CD4-positive, alpha-beta T cell (primary cell): Measurements from ENCODE around the gene ATP13A2. TPM values are rescaled to one million over a fixed set of nuclear protein-coding genes. Genes with fewer than 3 reads are reported as not detected.

Source experiments
- ATAC-seq: fragments of 200-7000 bp; cut with Tn5 transposase; one replicate; pipeline ENCODE4 v1.10.0; 2022; ENCODE audit warnings: mild to moderate bottlenecking; ENCODE audit not compliant: poor library complexity
- CTCF ChIA-PET: fragments of 350-600 bp; sonication (Branson Sonifier 250); formaldehyde crosslinking; loops from one replicate; lab custom pipeline; 2021; ENCODE audit warnings: antibody characterized with exemption, inconsistent platforms; lab: Charles Lee
- POLR2A ChIA-PET: fragments of 350-600 bp; sonication (Branson Sonifier 250); formaldehyde crosslinking; loops from one replicate; lab custom pipeline; 2021; ENCODE audit warnings: antibody characterized with exemption, inconsistent platforms; lab: Charles Lee
- DNase-seq, 14 experiments: peaks; one replicate each; pipeline ENCODE4 v3.0.0-alpha.2; 2013 to 2020; ENCODE audit warnings: mixed read lengths in 2 of 14
- H3K27ac ChIP-seq, 2 donors: one replicate each; pipeline versions ENCODE4 v1.5.1 to v1.7.0; 2013; ENCODE audit warnings: low read length in 2 of 2, low read depth in 1 of 2, mild to moderate bottlenecking in 1 of 2
- H3K27me3 ChIP-seq, 2 experiments: 1 replicate in 1 of 2; 2 replicates in 1 of 2; pipeline versions ENCODE4 v1.6.1 to v1.7.0; 2013; ENCODE audit warnings: low read length in 2 of 2, control low read depth in 1 of 2, mild to moderate bottlenecking in 1 of 2, moderate library complexity in 1 of 2; ENCODE audit not compliant: insufficient read depth in 2 of 2, control insufficient read depth in 1 of 2
- H3K36me3 ChIP-seq: one replicate; pipeline ENCODE4 v1.6.1; 2013; ENCODE audit warnings: low read length, control low read depth; ENCODE audit not compliant: insufficient read depth
- H3K4me1 ChIP-seq: one replicate; pipeline ENCODE4 v1.6.1; 2013; ENCODE audit warnings: low read length, control low read depth; ENCODE audit not compliant: insufficient read depth
- H3K4me3 ChIP-seq: one replicate; pipeline ENCODE4 v1.5.1; 2013; ENCODE audit warnings: mild to moderate bottlenecking, low read length, moderate library complexity
- H3K9me3 ChIP-seq, 2 experiments: 1 replicate in 1 of 2; 2 replicates in 1 of 2; pipeline versions ENCODE4 v1.6.1 to v1.7.0; 2013; ENCODE audit warnings: low read length in 2 of 2, mild to moderate bottlenecking in 2 of 2, control low read depth in 1 of 2, moderate library complexity in 1 of 2; ENCODE audit not compliant: control insufficient read depth in 1 of 2, insufficient read depth in 1 of 2
- H3K27ac Mint-ChIP-seq: one replicate; pipeline ENCODE4 v1.8.0; 2020; ENCODE audit warnings: mixed read lengths
- H3K27me3 Mint-ChIP-seq: one replicate; pipeline ENCODE4 v1.8.0; 2021; ENCODE audit warnings: mixed read lengths
- H3K36me3 Mint-ChIP-seq: one replicate; pipeline ENCODE4 v1.8.0; 2021; ENCODE audit warnings: low read depth, mixed read lengths
- H3K4me1 Mint-ChIP-seq: one replicate; pipeline ENCODE4 v1.8.0; 2021; ENCODE audit warnings: low read depth, mixed read lengths
- H3K4me3 Mint-ChIP-seq: one replicate; pipeline ENCODE4 v1.8.0; 2020; ENCODE audit warnings: mild to moderate bottlenecking, mixed read lengths
- H3K9me3 Mint-ChIP-seq: one replicate; pipeline ENCODE4 v1.8.0; 2020; ENCODE audit warnings: mixed read lengths
- intact Hi-C, 2 experiments: fragments of 100-400 bp; cut with DNase I in 1 of 2; cut with micrococcal nuclease in 1 of 2; formaldehyde crosslinking; loops; one replicate each; pipeline versions ENCODE4 v1.15.1 to v1.9.0; 2023 to 2025; cut with DNase I, micrococcal nuclease
- total RNA-seq, 174 experiments: library from RNA in 2 of 174; stranded (reverse) in 2 of 174; gene quantifications; one replicate each; pipeline ENCODE4 v1.2.3 and lab custom pipeline; 2021 to 2026
- TF ChIP-seq, protein P1 (sequence below): fragments of 200-600 bp; IDR thresholded peaks from one replicate; pipeline ENCODE4 v1.8.0; 2022; ENCODE audit warnings: antibody characterized with exemption, mild to moderate bottlenecking

Gene ATP13A2
- total RNA-seq, 2 experiments from 2014 or later: 27.0 to 30.6 TPM

DNA sequence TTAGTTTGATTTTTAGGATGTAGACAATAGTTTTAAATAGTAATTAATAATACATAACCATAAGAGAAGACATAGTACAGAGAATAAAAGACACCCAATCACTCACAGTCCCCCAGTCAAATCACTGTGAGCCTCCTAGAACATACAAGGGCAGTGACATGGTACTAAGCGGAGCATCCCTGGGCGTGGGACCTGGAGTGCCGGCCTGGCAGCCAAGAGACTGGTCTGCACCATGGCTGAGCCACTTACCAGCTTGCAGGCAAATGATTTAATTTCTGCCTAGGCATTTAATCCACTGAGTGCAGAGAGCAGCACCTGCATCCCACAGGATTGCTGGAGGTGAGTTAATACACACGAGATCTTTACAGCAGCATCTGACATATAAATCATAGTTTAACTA lies 21.8 kb upstream of the ATP13A2 start:
- Mint-ChIP-seq H3K36me3 (peaks cover 66% of the 10 kb centered on the region), H3K4me3 (no peak overlapping the region), H3K4me1 (peaks cover 5% of the 10 kb centered on the region), H3K27me3 (no peaks in the 10 kb centered on the region), H3K9me3 (no peaks in the 10 kb centered on the region), H3K27ac (no peak overlapping the region)
- TF ChIP-seq, protein P1, sequence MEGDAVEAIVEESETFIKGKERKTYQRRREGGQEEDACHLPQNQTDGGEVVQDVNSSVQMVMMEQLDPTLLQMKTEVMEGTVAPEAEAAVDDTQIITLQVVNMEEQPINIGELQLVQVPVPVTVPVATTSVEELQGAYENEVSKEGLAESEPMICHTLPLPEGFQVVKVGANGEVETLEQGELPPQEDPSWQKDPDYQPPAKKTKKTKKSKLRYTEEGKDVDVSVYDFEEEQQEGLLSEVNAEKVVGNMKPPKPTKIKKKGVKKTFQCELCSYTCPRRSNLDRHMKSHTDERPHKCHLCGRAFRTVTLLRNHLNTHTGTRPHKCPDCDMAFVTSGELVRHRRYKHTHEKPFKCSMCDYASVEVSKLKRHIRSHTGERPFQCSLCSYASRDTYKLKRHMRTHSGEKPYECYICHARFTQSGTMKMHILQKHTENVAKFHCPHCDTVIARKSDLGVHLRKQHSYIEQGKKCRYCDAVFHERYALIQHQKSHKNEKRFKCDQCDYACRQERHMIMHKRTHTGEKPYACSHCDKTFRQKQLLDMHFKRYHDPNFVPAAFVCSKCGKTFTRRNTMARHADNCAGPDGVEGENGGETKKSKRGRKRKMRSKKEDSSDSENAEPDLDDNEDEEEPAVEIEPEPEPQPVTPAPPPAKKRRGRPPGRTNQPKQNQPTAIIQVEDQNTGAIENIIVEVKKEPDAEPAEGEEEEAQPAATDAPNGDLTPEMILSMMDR: no peak
- Histone ChIP-seq H3K9me3 (no peaks in the 10 kb centered on the region), H3K4me3 (no peak overlapping the region), H3K27ac (no peak overlapping the region), H3K36me3 (peaks cover 64% of the 10 kb centered on the region), H3K27me3 (no peaks in the 10 kb centered on the region), H3K4me1 (no peaks in the 10 kb centered on the region)
- ChIA-PET POLR2A (interaction anchor here (0.6 kb wide), 1 partner anchor 55 kb away, joined by 3 read pairs; no protein-coding TSS in a partner anchor), CTCF (no interaction called here)
- DNase-seq (no peak), ATAC-seq (no peak)
- intact Hi-C loops: no loop called here

DNA sequence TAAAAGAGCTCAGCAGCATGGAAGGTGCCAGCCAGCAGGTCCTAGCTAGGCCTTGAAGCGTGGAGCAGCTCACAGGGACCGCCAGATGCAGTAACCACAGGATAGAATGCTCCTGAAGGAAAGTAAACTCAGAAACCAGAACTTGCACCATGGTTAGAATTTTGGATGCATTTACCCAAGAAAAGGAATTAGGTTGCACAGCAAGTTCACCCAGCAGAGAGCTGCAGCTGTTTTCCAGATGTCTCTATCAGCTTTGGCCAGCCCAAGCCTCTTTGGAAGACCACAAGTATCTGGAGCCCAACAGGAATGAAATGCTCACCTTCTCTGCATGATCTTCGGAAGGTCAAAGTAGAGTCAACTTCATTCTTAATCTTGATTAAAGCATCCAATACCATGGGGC lies 21.0 kb upstream of the ATP13A2 start:
- Mint-ChIP-seq H3K27ac (no peak overlapping the region), H3K4me3 (no peak overlapping the region), H3K9me3 (no peaks in the 10 kb centered on the region), H3K4me1 (no peaks in the 10 kb centered on the region), H3K27me3 (no peaks in the 10 kb centered on the region), H3K36me3 (peaks cover 67% of the 10 kb centered on the region)
- intact Hi-C loops: no loop called here
- no peak overlapping the region for H3K27ac ChIP-seq
- H3K4me3 ChIP-seq: no peak overlapping the region
- POLR2A ChIA-PET: interaction anchor here (0.6 kb wide), 1 partner anchor 1063 kb away, joined by 3 read pairs; no protein-coding TSS in a partner anchor
- H3K9me3 ChIP-seq: no peaks in the 10 kb centered on the region
- CTCF ChIA-PET: no interaction called here
- peaks cover 66% of the 10 kb centered on the region for H3K36me3 ChIP-seq
- H3K4me1 ChIP-seq: no peaks in the 10 kb centered on the region
- H3K27me3 ChIP-seq: no peaks in the 10 kb centered on the region
- TF ChIP-seq, protein P1: no peak
- DNase-seq (no peak), ATAC-seq (no peak)

DNA sequence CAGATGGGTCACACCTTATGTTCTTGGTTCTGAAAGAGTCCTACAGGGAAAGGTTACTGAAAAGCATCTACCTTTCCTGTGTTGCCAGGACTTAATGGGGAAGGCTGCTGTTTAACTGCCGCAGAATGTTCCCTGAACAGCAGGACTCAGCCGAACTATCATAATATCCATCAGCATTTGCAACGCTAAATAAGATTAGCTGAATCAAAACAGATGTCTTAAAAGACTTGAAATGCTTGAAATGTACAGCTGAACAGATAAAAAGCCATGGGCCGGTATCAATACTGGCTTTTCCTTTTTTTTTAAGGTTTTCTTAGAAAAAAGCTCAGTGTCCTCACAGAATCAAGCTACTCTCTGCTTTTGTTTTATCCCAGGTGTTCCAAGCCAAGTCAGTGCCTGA lies 19.7 kb upstream of the ATP13A2 start:
- Mint-ChIP-seq H3K4me1 (no peaks in the 10 kb centered on the region), H3K36me3 (peaks cover 76% of the 10 kb centered on the region), H3K27me3 (no peaks in the 10 kb centered on the region), H3K27ac (no peak overlapping the region), H3K4me3 (no peak overlapping the region), H3K9me3 (no peaks in the 10 kb centered on the region)
- peaks cover 70% of the 10 kb centered on the region for H3K36me3 ChIP-seq
- no peaks in the 10 kb centered on the region for H3K4me1 ChIP-seq
- TF ChIP-seq, protein P1: no peak
- no peak overlapping the region for H3K4me3 ChIP-seq
- POLR2A ChIA-PET: no interaction called here
- ATAC-seq (no peak), DNase-seq (no peak)
- H3K27me3 ChIP-seq: no peaks in the 10 kb centered on the region
- no peak overlapping the region for H3K27ac ChIP-seq
- H3K9me3 ChIP-seq: no peaks in the 10 kb centered on the region
- intact Hi-C loops: no loop called here
- CTCF ChIA-PET: no interaction called here
